ENCODE data around the gene RAMP1.

RAMP1 gene

GRCh38 chr2:237860273-237860935 lies 981 bp downstream of the RAMP1 start:
- H3K9me3 ChIP-seq, result no peaks in the 10 kb centered on the region
- 0 out of 2 replicates have a peak, but pooled peaks cover 4% of the 10 kb centered on the region for H3K36me3 ChIP-seq
- peaks cover 2% of the 10 kb centered on the region; the same call in 1 of the 2 replicates for H3K27me3 ChIP-seq
- TF ChIP-seq CTCF (IDR thresholded peaks at IDR 0.05; ENCODE audit: low read depth, low read length), result no peak
- H3K4me3 ChIP-seq (ENCODE audit: low read depth, low read length), result peak overlapping the region; percentile 90
- DNase-seq, result no peak
- H3K4me1 ChIP-seq, result peaks cover 30% of the 10 kb centered on the region

- Histone ChIP-seq H3K36me3 (0 out of 2 replicates have a peak, but pooled peaks cover 4% of the 10 kb centered on the region), H3K4me3 (ENCODE audit: low read depth, low read length) (peak overlapping the region; percentile 15; the same call in 1 of the 2 replicates), H3K9me3 (no peaks in the 10 kb centered on the region), H3K4me1 (peaks cover 39% of the 10 kb centered on the region), H3K27me3 (peaks cover 2% of the 10 kb centered on the region; the same call in 1 of the 2 replicates)
- DNase-seq, result no peak
- no peak for TF ChIP-seq CTCF (IDR thresholded peaks at IDR 0.05; ENCODE audit: low read depth, low read length)
Observed at GRCh38 chr2:237861875-237862527, 2.6 kb downstream of the RAMP1 start.

GRCh38 chr2:237862528-237862895 lies 3.1 kb downstream of the RAMP1 start:
- Histone ChIP-seq H3K9me3 (no peaks in the 10 kb centered on the region), H3K27me3 (peaks cover 2% of the 10 kb centered on the region; the same call in 1 of the 2 replicates), H3K36me3 (0 out of 2 replicates have a peak, but pooled peaks cover 4% of the 10 kb centered on the region), H3K4me3 (ENCODE audit: low read depth, low read length) (no peak overlapping the region), H3K4me1 (peaks cover 39% of the 10 kb centered on the region)
- DNase-seq, result no peak
- no peak for TF ChIP-seq CTCF (IDR thresholded peaks at IDR 0.05; ENCODE audit: low read depth, low read length)

GRCh38 chr2:237863102-237863511 lies 3.7 kb downstream of the RAMP1 start:
- no peak for DNase-seq

GRCh38 chr2:237863689-237864443 lies 4.4 kb downstream of the RAMP1 start:
- Histone ChIP-seq H3K36me3 (0 out of 2 replicates have a peak, but pooled peaks cover 4% of the 10 kb centered on the region), H3K4me1 (peaks cover 34% of the 10 kb centered on the region), H3K9me3 (no peaks in the 10 kb centered on the region), H3K4me3 (ENCODE audit: low read depth, low read length) (no peak overlapping the region), H3K27me3 (peaks cover 2% of the 10 kb centered on the region; the same call in 1 of the 2 replicates)
- no peak for TF ChIP-seq CTCF (IDR thresholded peaks at IDR 0.05; ENCODE audit: low read depth, low read length)
- no peak for DNase-seq

More at GRCh38 chr2:237863102-237863511, 3.7 kb downstream of the RAMP1 start:
- Histone ChIP-seq H3K4me3 (ENCODE audit: low read depth, low read length) (no peak overlapping the region), H3K4me1 (peaks cover 39% of the 10 kb centered on the region), H3K36me3 (0 out of 2 replicates have a peak, but pooled peaks cover 4% of the 10 kb centered on the region), H3K27me3 (peaks cover 2% of the 10 kb centered on the region; the same call in 1 of the 2 replicates), H3K9me3 (no peaks in the 10 kb centered on the region)
- no peak for TF ChIP-seq CTCF (IDR thresholded peaks at IDR 0.05; ENCODE audit: low read depth, low read length)
